Psoas muscle (tissue), 8 donors: ENCODE measurements around the gene UAP1L1. TPM values are rescaled to one million over a fixed set of nuclear protein-coding genes. Genes with fewer than 3 reads are reported as not detected.

ENCODE experiments used
- ATAC-seq, 4 donors: fragments of 200-7000 bp; cut with Tn5 transposase; one replicate each; pipeline ENCODE4 v1.9.1; 2020; ENCODE audit warnings: moderate library complexity in 3 of 4, mild to moderate bottlenecking in 2 of 4
- DNase-seq, 2 donors: peaks; one replicate each; pipeline ENCODE4 v3.0.0-alpha.2; 2020
- H3K27ac ChIP-seq: fragments of 200-600 bp; one replicate; pipeline ENCODE4 v1.8.0; 2022
- H3K27me3 ChIP-seq, 3 donors: fragments of 200-600 bp in 1 of 3; one replicate each; pipeline versions ENCODE4 v1.6.1 to v1.8.0; 2013 to 2022; ENCODE audit warnings: low read length in 2 of 3, mild to moderate bottlenecking in 2 of 3, moderate library complexity in 1 of 3; ENCODE audit not compliant: insufficient read depth in 3 of 3
- H3K36me3 ChIP-seq, 2 donors: fragments of 200-600 bp in 1 of 2; one replicate each; pipeline versions ENCODE4 v1.6.1 to v1.8.0; 2013 to 2022; ENCODE audit warnings: low read depth in 1 of 2, mild to moderate bottlenecking in 1 of 2, moderate library complexity in 1 of 2; ENCODE audit not compliant: insufficient read depth in 1 of 2
- H3K4me1 ChIP-seq: fragments of 200-600 bp; one replicate; pipeline ENCODE4 v1.8.0; 2022
- H3K4me3 ChIP-seq: fragments of 200-600 bp; one replicate; pipeline ENCODE4 v1.8.0; 2022; ENCODE audit warnings: mild to moderate bottlenecking
- H3K9me3 ChIP-seq: fragments of 200-600 bp; one replicate; pipeline ENCODE4 v1.8.0; 2022
- CTCF ChIP-seq: fragments of 200-600 bp; IDR thresholded peaks from one replicate; pipeline ENCODE4 v1.8.0; 2022; ENCODE audit warnings: antibody characterized with exemption
- WGBS, 3 donors: extraction: QIAGEN DNeasy Blood & Tissue Kit; methylation state at CpG; one replicate each; pipeline versions ENCODE4 v1.1.6 to v1.1.7; 2013; 5-methylcytosine and 5-hydroxymethylcytosine counted together
- intact Hi-C, 2 donors: fragments of 100-400 bp; cut with DNase I; formaldehyde crosslinking; loops; one replicate each; pipeline versions ENCODE4 v1.11.0 to v1.14.2; 2022
- polyA plus RNA-seq, 3 donors: library from polyadenylated mRNA; stranded (reverse); fragments of 200-250 nt; gene quantifications; one replicate each; pipeline ENCODE4 v1.2.3, GENCODE V29; 2013
- total RNA-seq, 4 donors: library from RNA; stranded (reverse); fragmentation: NEBNext Ultra II Directional in 2 of 4; extraction: Animal tissue kit (Norgen Biotek cat#: 25700) in 2 of 4; gene quantifications; one replicate each; pipeline versions ENCODE4 v1.2.1 to v1.2.4, GENCODE V29; 2021 to 2023
- donor health status: healthy with polysubstance abuse.
- donor health status: DM: no; HTN: no; CAD: no; lungs with moderate emphysema.
- donor health status: Bipolar disorder and iron deficiency.
- donor health status: healthy.
- donor health status: DM: yes; HTN: yes; CAD: no.
- donor health status: DM: no; HTN: no; CAD: no.
- donor health status: DM: no; HTN: no; CAD: no.
- donor health status: DM: yes; HTN: yes; CAD: no.

Gene UAP1L1
- total and polyA plus RNA-seq, 7 donors, result 1.5 to 4.5 (median 2.4) TPM

GRCh38 chr9:137089232-137089947 lies 12.1 kb downstream of the UAP1L1 start:
- no peak overlapping the region for H3K27ac ChIP-seq
- no peak overlapping the region for H3K4me3 ChIP-seq
- H3K36me3 ChIP-seq, result peaks cover 0 to 53% of the 10 kb centered on the region in 2 donors
- H3K27me3 ChIP-seq, result no peaks in the 10 kb centered on the region
- peaks cover 8% of the 10 kb centered on the region for H3K4me1 ChIP-seq
- no peaks in the 10 kb centered on the region for H3K9me3 ChIP-seq
- intact Hi-C loops, result no loop called here
- DNase-seq, result no peak
- 61 to 73% (median 63%) methylated on average over 10 to 11 of the region's 11 CpGs for WGBS, 3 donors
- no peak for ATAC-seq
- no peak for TF ChIP-seq CTCF

- Histone ChIP-seq H3K27me3 (no peaks in the 10 kb centered on the region), H3K27ac (no peak overlapping the region), H3K9me3 (no peaks in the 10 kb centered on the region), H3K36me3 (peaks cover 0 to 92% of the 10 kb centered on the region in 2 donors), H3K4me3 (no peak overlapping the region), H3K4me1 (no peaks in the 10 kb centered on the region)
- no peak for ATAC-seq
- DNase-seq, result no peak
- intact Hi-C loops, result no loop called here
- 76 to 81% (median 81%) methylated on average over 30 of the region's 30 CpGs for WGBS, 3 donors
- TF ChIP-seq CTCF, result no peak
Measured at GRCh38 chr9:137095664-137096517, 18.6 kb downstream of the UAP1L1 start.

- Histone ChIP-seq H3K36me3 (peaks cover under 1 to 92% of the 10 kb centered on the region in 2 donors), H3K27ac (no peak overlapping the region), H3K4me1 (no peaks in the 10 kb centered on the region), H3K27me3 (no peaks in the 10 kb centered on the region), H3K4me3 (no peak overlapping the region), H3K9me3 (no peaks in the 10 kb centered on the region)
- DNase-seq (no peak), ATAC-seq (no peak)
- 92 to 93% (median 92%) methylated on average over 31 of the region's 31 CpGs for WGBS, 3 donors
- TF ChIP-seq CTCF, result no peak
- intact Hi-C loops, result no loop called here
Measured at GRCh38 chr9:137096785-137097546, 19.6 kb downstream of the UAP1L1 start.

GRCh38 chr9:137097761-137098462 lies 20.6 kb downstream of the UAP1L1 start:
- DNase-seq, result no peak
- no peak for TF ChIP-seq CTCF
- no peak for ATAC-seq
- 85 to 93% (median 87%) methylated on average over 20 of the region's 20 CpGs for WGBS, 3 donors
- Histone ChIP-seq H3K4me1 (no peaks in the 10 kb centered on the region), H3K9me3 (no peaks in the 10 kb centered on the region), H3K4me3 (no peak overlapping the region), H3K27ac (no peak overlapping the region), H3K27me3 (no peaks in the 10 kb centered on the region), H3K36me3 (peaks cover 9 to 89% of the 10 kb centered on the region in 2 donors)
- intact Hi-C loops, result no loop called here
